HepG2 (cell line): ENCODE data around the gene TRPT1. TPM values are rescaled to one million over a fixed set of nuclear protein-coding genes. Genes with fewer than 3 reads are reported as not detected.

Experiments used
- CHCHD3 ChIP-seq: sonication (generic); formaldehyde crosslinking; IDR thresholded peaks from 2 replicates; pipeline ENCODE4 v1.8.0; 2022; ENCODE audit warnings: mild to moderate bottlenecking, missing genetic modification reagents, moderate library complexity
- ELF4 ChIP-seq: sonication (generic); formaldehyde crosslinking; IDR thresholded peaks from 2 replicates; pipeline ENCODE4 v1.5.0; 2020; ENCODE audit warnings: missing genetic modification reagents, mild to moderate bottlenecking, moderate library complexity, borderline replicate concordance
- GPBP1L1 ChIP-seq: sonication (generic); formaldehyde crosslinking; IDR thresholded peaks from 2 replicates; pipeline ENCODE4 v1.5.0; 2020; ENCODE audit warnings: mild to moderate bottlenecking, missing genetic modification reagents
- KDM2A ChIP-seq: sonication (generic); formaldehyde crosslinking; IDR thresholded peaks from 2 replicates; pipeline ENCODE4 v1.4.0; 2020; ENCODE audit warnings: low read depth, missing genetic modification reagents, borderline replicate concordance
- KLF16 ChIP-seq, 2 experiments: sonication (generic) in 1 of 2; formaldehyde crosslinking in 1 of 2; IDR thresholded peaks; 2 replicates each; pipeline versions ENCODE4 v1.6.1 to v1.8.0; 2016 to 2023; ENCODE audit warnings: missing genetic modification reagents in 2 of 2, missing compliant biosample characterization in 1 of 2
- MAFF ChIP-seq: IDR thresholded peaks from 2 replicates; pipeline ENCODE4 v1.6.1; 2011; ENCODE audit warnings: low read depth, low read length, improper control_type of control experiment
- PAX8 ChIP-seq: sonication (generic); formaldehyde crosslinking; IDR thresholded peaks from 2 replicates; pipeline ENCODE4 v1.8.0; 2022; ENCODE audit warnings: mild to moderate bottlenecking, missing genetic modification reagents, borderline replicate concordance
- PRDM4 ChIP-seq: sonication (generic); formaldehyde crosslinking; IDR thresholded peaks from 2 replicates; pipeline ENCODE4 v1.9.0; 2021; ENCODE audit warnings: missing genetic modification reagents, borderline replicate concordance
- STAG1 ChIP-seq: sonication (generic); formaldehyde crosslinking; IDR thresholded peaks from 2 replicates; pipeline ENCODE4 v1.4.0; 2020; ENCODE audit warnings: missing genetic modification reagents
- ZNF570 ChIP-seq: sonication (generic); formaldehyde crosslinking; IDR thresholded peaks from 2 replicates; pipeline ENCODE4 v1.4.0; 2020; ENCODE audit warnings: mild to moderate bottlenecking, missing genetic modification reagents, borderline replicate concordance
- ZNF577 ChIP-seq: sonication (generic); formaldehyde crosslinking; IDR thresholded peaks from 2 replicates; pipeline ENCODE4 v1.4.0; 2020; ENCODE audit warnings: mild to moderate bottlenecking, low read depth, missing genetic modification reagents, borderline replicate concordance
- ZNF703 ChIP-seq: sonication (generic); formaldehyde crosslinking; IDR thresholded peaks from 2 replicates; pipeline ENCODE4 v1.5.1; 2020; ENCODE audit warnings: missing genetic modification reagents, mild to moderate bottlenecking, moderate library complexity, borderline replicate concordance
- ZNF780A ChIP-seq: sonication (generic); formaldehyde crosslinking; IDR thresholded peaks from 2 replicates; pipeline ENCODE4 v1.8.0; 2022; ENCODE audit warnings: mild to moderate bottlenecking, missing genetic modification reagents, moderate library complexity
- ZNF816 ChIP-seq: sonication (generic); formaldehyde crosslinking; IDR thresholded peaks from 2 replicates; pipeline ENCODE4 v1.8.0; 2022; ENCODE audit warnings: missing genetic modification reagents, mild to moderate bottlenecking, borderline replicate concordance
- ZSCAN22 ChIP-seq: sonication (generic); formaldehyde crosslinking; IDR thresholded peaks from 2 replicates; pipeline ENCODE4 v1.4.0; 2020; ENCODE audit warnings: mild to moderate bottlenecking, missing genetic modification reagents
- polyA plus RNA-seq, 8 experiments: library from polyadenylated mRNA; depleted of rRNA in 3 of 8; stranded (reverse) in 7 of 8; unstranded in 1 of 8; fragments of >200 nt; fragmentation: Illumina TruSeq in 4 of 8; extraction: Trizol in 4 of 8; gene quantifications; 2 replicates each; pipeline versions ENCODE4 v1.2.1 to v1.2.3, GENCODE V29; 2011 to 2016; ENCODE audit warnings: low read depth in 4 of 8, missing spikeins in 1 of 8, mixed read lengths in 1 of 8; ENCODE audit not compliant: insufficient read depth in 1 of 8
- total RNA-seq, 5 experiments: library from RNA; depleted of rRNA; stranded (reverse); fragments of >200 nt; fragmentation: Illumina TruSeq; extraction: Trizol; gene quantifications; 2 replicates each; pipeline ENCODE4 v1.2.3, GENCODE V29; 2016; ENCODE audit warnings: low read depth in 1 of 5
- TF ChIP-seq, protein P1 (sequence below): sonication (generic); formaldehyde crosslinking; IDR thresholded peaks from 2 replicates; pipeline ENCODE4 v1.5.0; 2020; ENCODE audit warnings: mild to moderate bottlenecking, missing genetic modification reagents
- TF ChIP-seq, protein P2 (sequence below): sonication (generic); formaldehyde crosslinking; IDR thresholded peaks from 2 replicates; pipeline ENCODE4 v1.5.0; 2020; ENCODE audit warnings: missing genetic modification reagents
- TF ChIP-seq, protein P3 (sequence below): sonication (generic); formaldehyde crosslinking; IDR thresholded peaks from 2 replicates; pipeline ENCODE4 v1.8.0; 2023; ENCODE audit warnings: mild to moderate bottlenecking, missing genetic modification reagents
- TF ChIP-seq, protein P4 (sequence below): sonication (generic); formaldehyde crosslinking; IDR thresholded peaks from 2 replicates; pipeline ENCODE4 v1.5.0; 2020; ENCODE audit warnings: missing genetic modification reagents

The TRPT1 gene
- total and polyA plus RNA-seq, 2 of the 13 experiments (the other 11 are each of a cell fraction or from before 2014, with no cell fraction given): 24.8 to 40.7 TPM

- TF ChIP-seq ELF4 (CRISPR knock-in tag): no peak
- TF ChIP-seq ZSCAN22: no peak
- TF ChIP-seq MAFF: no peak
- TF ChIP-seq PRDM4 (CRISPR knock-in tag): no peak
- TF ChIP-seq GPBP1L1 (CRISPR knock-in tag): no peak
- TF ChIP-seq KLF16 (CRISPR knock-in tag; IDR thresholded peaks at IDR 0.05): no peak; a peak in 2 of 4 replicates
- TF ChIP-seq CHCHD3: no peak
- TF ChIP-seq, protein P1, sequence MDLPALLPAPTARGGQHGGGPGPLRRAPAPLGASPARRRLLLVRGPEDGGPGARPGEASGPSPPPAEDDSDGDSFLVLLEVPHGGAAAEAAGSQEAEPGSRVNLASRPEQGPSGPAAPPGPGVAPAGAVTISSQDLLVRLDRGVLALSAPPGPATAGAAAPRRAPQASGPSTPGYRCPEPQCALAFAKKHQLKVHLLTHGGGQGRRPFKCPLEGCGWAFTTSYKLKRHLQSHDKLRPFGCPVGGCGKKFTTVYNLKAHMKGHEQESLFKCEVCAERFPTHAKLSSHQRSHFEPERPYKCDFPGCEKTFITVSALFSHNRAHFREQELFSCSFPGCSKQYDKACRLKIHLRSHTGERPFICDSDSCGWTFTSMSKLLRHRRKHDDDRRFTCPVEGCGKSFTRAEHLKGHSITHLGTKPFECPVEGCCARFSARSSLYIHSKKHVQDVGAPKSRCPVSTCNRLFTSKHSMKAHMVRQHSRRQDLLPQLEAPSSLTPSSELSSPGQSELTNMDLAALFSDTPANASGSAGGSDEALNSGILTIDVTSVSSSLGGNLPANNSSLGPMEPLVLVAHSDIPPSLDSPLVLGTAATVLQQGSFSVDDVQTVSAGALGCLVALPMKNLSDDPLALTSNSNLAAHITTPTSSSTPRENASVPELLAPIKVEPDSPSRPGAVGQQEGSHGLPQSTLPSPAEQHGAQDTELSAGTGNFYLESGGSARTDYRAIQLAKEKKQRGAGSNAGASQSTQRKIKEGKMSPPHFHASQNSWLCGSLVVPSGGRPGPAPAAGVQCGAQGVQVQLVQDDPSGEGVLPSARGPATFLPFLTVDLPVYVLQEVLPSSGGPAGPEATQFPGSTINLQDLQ: no peak
- no peak for TF ChIP-seq ZNF780A (CRISPR knock-in tag)
- peak; percentile 49; the same call in 1 of the 2 replicates for TF ChIP-seq KDM2A (CRISPR knock-in tag)
- no peak for TF ChIP-seq STAG1
- no peak for TF ChIP-seq PAX8 (CRISPR knock-in tag)
- TF ChIP-seq, protein P2, sequence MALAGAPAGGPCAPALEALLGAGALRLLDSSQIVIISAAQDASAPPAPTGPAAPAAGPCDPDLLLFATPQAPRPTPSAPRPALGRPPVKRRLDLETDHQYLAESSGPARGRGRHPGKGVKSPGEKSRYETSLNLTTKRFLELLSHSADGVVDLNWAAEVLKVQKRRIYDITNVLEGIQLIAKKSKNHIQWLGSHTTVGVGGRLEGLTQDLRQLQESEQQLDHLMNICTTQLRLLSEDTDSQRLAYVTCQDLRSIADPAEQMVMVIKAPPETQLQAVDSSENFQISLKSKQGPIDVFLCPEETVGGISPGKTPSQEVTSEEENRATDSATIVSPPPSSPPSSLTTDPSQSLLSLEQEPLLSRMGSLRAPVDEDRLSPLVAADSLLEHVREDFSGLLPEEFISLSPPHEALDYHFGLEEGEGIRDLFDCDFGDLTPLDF: no peak
- TF ChIP-seq ZNF703 (CRISPR knock-in tag): no peak; the same call in 1 of the 2 replicates
- TF ChIP-seq, protein P3, sequence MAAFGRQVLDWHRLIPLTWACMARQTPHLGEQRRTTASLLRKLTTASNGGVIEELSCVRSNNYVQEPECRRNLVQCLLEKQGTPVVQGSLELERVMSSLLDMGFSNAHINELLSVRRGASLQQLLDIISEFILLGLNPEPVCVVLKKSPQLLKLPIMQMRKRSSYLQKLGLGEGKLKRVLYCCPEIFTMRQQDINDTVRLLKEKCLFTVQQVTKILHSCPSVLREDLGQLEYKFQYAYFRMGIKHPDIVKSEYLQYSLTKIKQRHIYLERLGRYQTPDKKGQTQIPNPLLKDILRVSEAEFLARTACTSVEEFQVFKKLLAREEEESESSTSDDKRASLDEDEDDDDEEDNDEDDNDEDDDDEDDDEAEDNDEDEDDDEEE (CRISPR knock-in tag): no peak
- no peak for TF ChIP-seq ZNF816 (CRISPR knock-in tag)
- TF ChIP-seq, protein P4, sequence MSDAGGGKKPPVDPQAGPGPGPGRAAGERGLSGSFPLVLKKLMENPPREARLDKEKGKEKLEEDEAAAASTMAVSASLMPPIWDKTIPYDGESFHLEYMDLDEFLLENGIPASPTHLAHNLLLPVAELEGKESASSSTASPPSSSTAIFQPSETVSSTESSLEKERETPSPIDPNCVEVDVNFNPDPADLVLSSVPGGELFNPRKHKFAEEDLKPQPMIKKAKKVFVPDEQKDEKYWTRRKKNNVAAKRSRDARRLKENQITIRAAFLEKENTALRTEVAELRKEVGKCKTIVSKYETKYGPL (CRISPR knock-in tag): no peak
- TF ChIP-seq ZNF570: no peak
- TF ChIP-seq ZNF577: no peak
These were observed 40.1 kb downstream of the TRPT1 start, which contains the start of gene STIP1 (continued) for GRCh38 chr11:64185693-64186491.
